Sigmoid colon (tissue), 7 donors: ENCODE results near the gene SEMA7A. TPM values are rescaled to one million over a fixed set of nuclear protein-coding genes. Genes with fewer than 3 reads are reported as not detected.

Experiments used
- DNase-seq: peaks from one replicate; pipeline ENCODE4 v3.0.0-alpha.2; 2019
- H3K27ac ChIP-seq, 4 donors: fragments of 200-600 bp; sonication (generic); one replicate each; pipeline ENCODE4 v1.5.1; 2016 to 2019; ENCODE audit warnings: mild to moderate bottlenecking in 1 of 4
- H3K27me3 ChIP-seq, 3 donors: fragments of 200-600 bp; sonication (generic); one replicate each; pipeline ENCODE4 v1.5.1; 2019; ENCODE audit warnings: mild to moderate bottlenecking in 1 of 3
- H3K36me3 ChIP-seq, 4 donors: fragments of 200-600 bp; sonication (generic); one replicate each; pipeline ENCODE4 v1.5.1; 2016 to 2019
- H3K4me1 ChIP-seq, 4 donors: fragments of 200-600 bp; sonication (generic); one replicate each; pipeline ENCODE4 v1.5.1; 2017 to 2019
- H3K4me3 ChIP-seq, 4 donors: fragments of 200-600 bp; sonication (generic); one replicate each; pipeline ENCODE4 v1.5.1; 2017 to 2019; ENCODE audit warnings: mild to moderate bottlenecking in 2 of 4, moderate library complexity in 1 of 4
- H3K9me3 ChIP-seq, 4 donors: fragments of 200-600 bp in 3 of 4; sonication (generic) in 3 of 4; one replicate each; pipeline versions ENCODE4 v1.5.1 to v1.6.1; 2013 to 2019
- EP300 ChIP-seq, 4 donors: sonication (generic); formaldehyde crosslinking; IDR thresholded peaks; one replicate each; pipeline ENCODE4 v1.6.1; 2017; ENCODE audit warnings: antibody characterized with exemption in 4 of 4
- POLR2A ChIP-seq, 2 donors: fragments of 450-650 bp; IDR thresholded peaks; one replicate each; pipeline ENCODE4 v1.6.1; 2016; ENCODE audit warnings: antibody characterized with exemption in 2 of 2, mild to moderate bottlenecking in 2 of 2, moderate library complexity in 2 of 2
- POLR2AphosphoS5 ChIP-seq, 4 donors: sonication (generic); formaldehyde crosslinking; IDR thresholded peaks; one replicate each; pipeline ENCODE4 v1.6.1; 2017; ENCODE audit warnings: antibody characterized with exemption in 4 of 4
- WGBS, 2 donors: extraction: QIAGEN DNeasy Blood & Tissue Kit; methylation state at CpG; one replicate each; pipeline ENCODE4 v1.1.7; 2013; 5-methylcytosine and 5-hydroxymethylcytosine counted together
- intact Hi-C: fragments of 100-400 bp; cut with DNase I; formaldehyde crosslinking; loops from one replicate; pipeline ENCODE4 v1.15.1; 2023
- polyA plus RNA-seq, 3 donors: library from polyadenylated mRNA; stranded (reverse); fragments of 200-250 nt; gene quantifications; one replicate each; pipeline ENCODE4 v1.2.3, GENCODE V29; 2013
- total RNA-seq, 4 donors: library from RNA; depleted of rRNA; stranded (reverse); fragments of >200 nt; gene quantifications; one replicate each; pipeline ENCODE4 v1.1.0, GENCODE V29; 2016
- TF ChIP-seq, protein P1 (sequence below), 4 experiments: fragments of 450-650 bp in 3 of 4; fragments of 200-600 bp in 1 of 4; IDR thresholded peaks; one replicate each; pipeline ENCODE4 v1.5.1; 2016 to 2019; ENCODE audit warnings: antibody characterized with exemption in 4 of 4, mild to moderate bottlenecking in 3 of 4, moderate library complexity in 2 of 4
- donor health status: healthy with polysubstance abuse.
- donor health status: Bipolar disorder and iron deficiency.
- donor health status: healthy.

The SEMA7A gene
- total and polyA plus RNA-seq, 7 donors: 0.28 to 9.8 (median 1.2) TPM; not detected in 1

DNA sequence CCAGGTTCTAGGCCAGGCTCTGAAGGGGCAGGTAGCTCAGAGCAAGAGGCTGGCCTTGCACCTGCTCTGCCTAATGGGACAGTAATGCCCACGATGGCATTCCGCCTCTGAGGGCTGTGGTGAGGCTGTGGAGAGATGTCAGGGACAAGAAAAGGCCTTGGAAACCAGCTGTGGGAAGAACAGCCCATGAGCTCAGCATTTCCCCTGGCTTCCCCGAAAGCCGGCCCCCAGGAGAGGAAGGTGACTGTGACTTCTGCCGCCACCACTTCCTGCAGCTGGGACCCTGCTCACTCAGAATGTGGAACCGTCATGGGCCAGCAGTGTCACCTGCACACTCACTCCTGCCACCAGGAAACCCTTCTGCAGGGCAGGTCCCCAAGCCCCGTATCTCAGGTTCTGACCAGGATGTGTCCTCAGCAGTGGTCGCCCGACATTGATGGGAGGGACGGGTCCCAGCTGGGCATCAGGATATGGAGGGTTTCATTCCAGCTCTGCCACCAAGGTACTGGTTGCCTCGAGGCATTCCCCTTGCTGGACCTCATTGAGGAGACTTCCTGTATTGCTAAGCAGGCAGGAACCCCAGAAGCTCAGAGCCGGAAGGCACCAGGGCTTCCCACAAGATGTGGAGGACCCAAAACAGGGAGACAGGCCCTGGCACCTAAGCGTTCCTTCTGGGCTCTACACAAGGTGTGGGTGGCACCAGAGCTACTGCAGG lies 30.7 kb downstream of the SEMA7A start:
- DNase-seq: no peak
- H3K4me1 ChIP-seq: no peaks in the 10 kb centered on the region
- 42 to 69% methylated on average over 13 of the region's 13 CpGs for WGBS, 2 donors
- no peak overlapping the region for H3K4me3 ChIP-seq
- intact Hi-C loops: no loop called here
- H3K9me3 ChIP-seq: no peaks in the 10 kb centered on the region
- peaks cover 0 to 31% (median 0%) of the 10 kb centered on the region in 3 donors for H3K27me3 ChIP-seq
- TF ChIP-seq POLR2AphosphoS5 (IDR thresholded peaks at IDR 0.05): no peak
- no peak overlapping the region for H3K27ac ChIP-seq
- no peaks in the 10 kb centered on the region for H3K36me3 ChIP-seq

DNA sequence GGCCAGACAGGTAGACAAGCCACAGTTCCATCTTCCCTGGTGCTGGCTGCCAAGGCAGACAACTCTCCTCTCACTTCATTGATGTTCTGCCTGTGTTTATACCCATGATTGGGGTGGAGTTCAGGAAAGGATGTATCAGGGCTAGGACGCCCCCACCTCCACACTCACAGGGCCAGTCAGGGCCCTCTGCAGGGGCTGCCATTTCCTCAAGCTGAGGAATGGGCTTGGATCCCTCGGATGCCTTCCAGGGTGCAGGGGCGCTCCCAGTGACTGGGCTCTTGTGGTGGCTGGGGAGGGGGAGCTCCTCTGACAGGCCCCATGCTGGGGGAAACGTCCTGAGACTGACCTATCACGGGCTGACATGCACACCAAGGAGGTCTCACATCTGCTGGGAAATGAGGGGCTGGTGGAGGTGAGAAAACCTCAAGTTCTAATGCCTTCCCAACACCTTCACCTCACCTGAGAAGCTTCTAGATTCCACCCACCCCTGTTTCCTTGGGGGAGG lies 31.4 kb downstream of the SEMA7A start:
- intact Hi-C loops: no loop called here
- H3K4me3 ChIP-seq: no peak overlapping the region
- H3K4me1 ChIP-seq: no peaks in the 10 kb centered on the region
- WGBS, 2 donors: 56 to 59% methylated on average over 5 of the region's 5 CpGs
- no peaks in the 10 kb centered on the region for H3K36me3 ChIP-seq
- H3K9me3 ChIP-seq: no peaks in the 10 kb centered on the region
- H3K27me3 ChIP-seq: peaks cover 0 to 31% (median 0%) of the 10 kb centered on the region in 3 donors
- no peak overlapping the region for H3K27ac ChIP-seq
- TF ChIP-seq POLR2AphosphoS5 (IDR thresholded peaks at IDR 0.05): no peak
- TF ChIP-seq EP300 (IDR thresholded peaks at IDR 0.05): no peak
- DNase-seq: no peak

DNA sequence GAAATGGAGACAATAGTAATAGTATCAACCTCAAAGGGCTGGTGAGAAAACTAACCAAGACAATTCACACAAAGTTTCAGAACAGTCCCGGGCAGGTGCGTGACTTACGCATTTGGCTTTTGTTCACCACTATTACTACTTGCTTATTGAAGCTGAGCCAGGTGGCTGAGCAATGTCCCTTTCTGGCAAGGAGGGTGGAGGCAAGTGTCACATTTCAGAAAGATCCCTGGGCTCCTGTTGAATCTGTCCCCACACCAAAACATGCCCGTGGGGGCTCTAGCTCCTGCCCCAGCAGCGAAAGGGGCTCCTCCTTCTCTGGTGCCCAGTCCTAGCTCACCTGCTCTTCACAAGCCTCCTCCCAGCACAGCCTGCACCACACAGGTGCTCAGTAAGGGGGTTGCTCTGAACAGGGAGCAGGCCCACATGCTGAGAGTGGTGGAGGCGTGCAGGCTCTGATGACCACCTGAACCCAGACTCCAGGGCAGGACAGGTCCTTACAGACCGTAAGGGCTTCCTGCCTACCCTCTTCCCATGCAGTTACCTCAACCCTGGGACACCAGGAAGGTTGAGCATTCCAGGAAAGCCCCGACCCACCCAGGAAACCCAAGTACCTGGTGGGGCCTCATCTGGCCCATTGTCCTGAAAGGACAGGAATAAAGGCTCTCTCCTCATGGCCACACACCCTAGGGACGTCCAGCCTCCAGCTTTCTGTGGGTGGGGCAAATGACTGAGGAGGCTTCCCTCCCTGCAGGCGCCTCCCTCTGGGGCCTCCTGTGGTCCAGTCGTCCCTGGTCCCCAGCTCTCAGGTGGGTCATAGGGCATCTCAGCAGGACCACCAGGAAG lies 32.6 kb downstream of the SEMA7A start:
- no peak for DNase-seq
- Histone ChIP-seq H3K27ac (no peak overlapping the region), H3K36me3 (no peaks in the 10 kb centered on the region), H3K4me1 (no peaks in the 10 kb centered on the region), H3K9me3 (no peaks in the 10 kb centered on the region), H3K4me3 (no peak overlapping the region), H3K27me3 (peaks cover 0 to 31% (median 0%) of the 10 kb centered on the region in 3 donors)
- 27 to 51% methylated on average over 11 of the region's 11 CpGs for WGBS, 2 donors
- TF ChIP-seq POLR2A (IDR thresholded peaks at IDR 0.05) (no peak), POLR2AphosphoS5 (IDR thresholded peaks at IDR 0.05) (no peak), EP300 (IDR thresholded peaks at IDR 0.05) (no peak)
- TF ChIP-seq, protein P1, sequence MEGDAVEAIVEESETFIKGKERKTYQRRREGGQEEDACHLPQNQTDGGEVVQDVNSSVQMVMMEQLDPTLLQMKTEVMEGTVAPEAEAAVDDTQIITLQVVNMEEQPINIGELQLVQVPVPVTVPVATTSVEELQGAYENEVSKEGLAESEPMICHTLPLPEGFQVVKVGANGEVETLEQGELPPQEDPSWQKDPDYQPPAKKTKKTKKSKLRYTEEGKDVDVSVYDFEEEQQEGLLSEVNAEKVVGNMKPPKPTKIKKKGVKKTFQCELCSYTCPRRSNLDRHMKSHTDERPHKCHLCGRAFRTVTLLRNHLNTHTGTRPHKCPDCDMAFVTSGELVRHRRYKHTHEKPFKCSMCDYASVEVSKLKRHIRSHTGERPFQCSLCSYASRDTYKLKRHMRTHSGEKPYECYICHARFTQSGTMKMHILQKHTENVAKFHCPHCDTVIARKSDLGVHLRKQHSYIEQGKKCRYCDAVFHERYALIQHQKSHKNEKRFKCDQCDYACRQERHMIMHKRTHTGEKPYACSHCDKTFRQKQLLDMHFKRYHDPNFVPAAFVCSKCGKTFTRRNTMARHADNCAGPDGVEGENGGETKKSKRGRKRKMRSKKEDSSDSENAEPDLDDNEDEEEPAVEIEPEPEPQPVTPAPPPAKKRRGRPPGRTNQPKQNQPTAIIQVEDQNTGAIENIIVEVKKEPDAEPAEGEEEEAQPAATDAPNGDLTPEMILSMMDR (IDR thresholded peaks at IDR 0.05): no peak
- intact Hi-C loops: no loop called here

DNA sequence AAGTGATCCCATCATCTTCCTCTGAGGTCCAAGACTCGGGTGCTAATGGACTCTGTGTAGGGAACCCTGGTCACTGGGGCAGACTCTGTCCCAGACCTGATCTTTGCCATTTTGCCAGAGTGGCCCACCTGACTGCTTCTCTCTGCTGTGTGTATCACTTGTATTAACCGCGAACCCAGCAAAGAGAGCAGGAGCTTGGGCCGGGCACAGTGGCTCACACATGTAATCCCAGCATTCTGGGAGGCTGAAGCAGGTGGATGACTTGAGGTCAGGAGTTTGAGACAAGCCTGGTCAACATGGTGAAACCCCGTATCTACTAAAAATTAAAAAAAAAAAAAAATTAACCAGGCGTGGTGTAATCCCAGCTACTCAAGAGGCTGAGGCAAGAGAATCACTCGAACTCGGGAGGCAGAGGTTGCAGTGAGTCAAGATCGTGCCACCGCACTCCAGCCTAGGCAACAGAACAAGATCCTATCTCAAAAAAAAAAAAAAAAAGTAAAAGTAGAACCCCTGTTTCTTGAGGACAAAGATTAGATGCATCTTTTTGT lies 33.4 kb downstream of the SEMA7A start:
- TF ChIP-seq POLR2A (IDR thresholded peaks at IDR 0.05) (no peak), POLR2AphosphoS5 (IDR thresholded peaks at IDR 0.05) (no peak), EP300 (IDR thresholded peaks at IDR 0.05) (no peak)
- TF ChIP-seq, protein P1 (IDR thresholded peaks at IDR 0.05): no peak
- 69 to 77% methylated on average over 10 of the region's 10 CpGs for WGBS, 2 donors
- Histone ChIP-seq H3K27ac (no peak overlapping the region), H3K27me3 (peaks cover 0 to 31% (median 0%) of the 10 kb centered on the region in 3 donors), H3K4me1 (no peaks in the 10 kb centered on the region), H3K4me3 (no peak overlapping the region), H3K36me3 (no peaks in the 10 kb centered on the region), H3K9me3 (no peaks in the 10 kb centered on the region)
- intact Hi-C loops: no loop called here
- DNase-seq: no peak

DNA sequence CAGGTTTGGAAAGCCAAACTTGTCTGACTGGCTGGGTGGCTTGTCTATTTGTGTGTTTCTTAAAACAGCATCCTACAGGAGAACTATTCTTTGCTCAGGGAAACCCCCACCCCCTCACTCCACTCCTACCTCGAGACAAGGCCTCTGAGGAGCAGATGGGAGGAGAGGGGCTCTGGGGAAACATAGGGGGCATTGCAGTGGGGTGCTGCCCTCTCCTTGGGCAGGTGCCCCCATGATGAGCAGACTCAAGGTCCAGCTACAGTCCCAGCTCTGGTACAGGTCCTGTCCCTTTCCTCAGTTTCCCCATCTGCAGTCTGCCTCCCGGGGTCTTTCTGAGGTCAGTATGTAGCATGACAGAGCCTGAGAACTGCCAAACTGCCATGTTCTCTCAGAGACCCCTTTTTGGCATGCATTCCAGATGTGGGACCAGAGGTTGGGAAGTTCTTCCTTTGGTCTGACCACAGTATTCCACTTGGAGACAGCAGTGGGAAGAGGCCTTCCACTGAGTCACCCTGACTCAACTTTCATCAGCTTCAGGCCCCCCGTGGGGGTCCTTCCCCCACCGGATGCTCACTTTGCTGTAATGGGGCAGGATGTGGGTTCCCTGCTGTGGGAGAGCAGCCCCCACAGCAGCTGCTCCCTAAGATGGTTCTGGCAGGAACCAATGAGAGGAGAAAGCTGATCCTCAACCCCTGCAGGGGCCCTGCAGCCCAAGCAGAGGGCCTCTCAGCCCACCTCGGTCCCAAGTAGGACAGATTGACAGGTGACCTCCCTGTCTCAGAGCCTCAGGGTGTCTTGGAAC lies 34.0 kb downstream of the SEMA7A start:
- H3K27ac ChIP-seq: no peak overlapping the region
- WGBS, 2 donors: 27 to 28% methylated on average over 5 of the region's 5 CpGs
- no peaks in the 10 kb centered on the region for H3K9me3 ChIP-seq
- TF ChIP-seq POLR2A (IDR thresholded peaks at IDR 0.05) (no peak), EP300 (IDR thresholded peaks at IDR 0.05) (no peak), POLR2AphosphoS5 (IDR thresholded peaks at IDR 0.05) (no peak)
- TF ChIP-seq, protein P1 (IDR thresholded peaks at IDR 0.05): no peak
- DNase-seq: no peak
- intact Hi-C loops: no loop called here
- H3K36me3 ChIP-seq: no peaks in the 10 kb centered on the region
- no peaks in the 10 kb centered on the region for H3K4me1 ChIP-seq
- peaks cover 0 to 31% (median 0%) of the 10 kb centered on the region in 3 donors for H3K27me3 ChIP-seq
- H3K4me3 ChIP-seq: no peak overlapping the region
